Loucy (cell line): ENCODE results near the gene PPL.
A peak's percentile ranks its signal among the peaks of the same experiment; 100 is the strongest.

ENCODE experiments used
- H2AFZ ChIP-seq: fragments of 200-600 bp; sonication (generic); 2 replicates; pipeline ENCODE4 v1.6.0; 2016; ENCODE audit warnings: antibody characterized with exemption, mild to moderate bottlenecking, low read length, moderate library complexity
- H3F3A ChIP-seq: fragments of 200-600 bp; 2 replicates; pipeline ENCODE4 v1.6.0; 2016; ENCODE audit warnings: antibody characterized with exemption, low read depth, mild to moderate bottlenecking
- H3K27me3 ChIP-seq: fragments of 200-600 bp; sonication (generic); 2 replicates; pipeline ENCODE4 v1.6.1; 2014; ENCODE audit warnings: low read length, mild to moderate bottlenecking; ENCODE audit not compliant: insufficient read depth, poor library complexity, severe bottlenecking
- H3K36me3 ChIP-seq: fragments of 200-600 bp; sonication (generic); 2 replicates; pipeline ENCODE4 v1.6.1; 2016; ENCODE audit warnings: low read length; ENCODE audit not compliant: insufficient read depth
- H3K4me1 ChIP-seq: fragments of 200-600 bp; sonication (generic); 2 replicates; pipeline ENCODE4 v1.5.1; 2014; ENCODE audit warnings: low read length, mild to moderate bottlenecking; ENCODE audit not compliant: insufficient read depth, poor library complexity, severe bottlenecking
- H3K4me2 ChIP-seq: fragments of 200-600 bp; sonication (generic); 2 replicates; pipeline ENCODE4 v1.6.0; 2014; ENCODE audit warnings: antibody characterized with exemption, low read length, low read depth, mild to moderate bottlenecking; ENCODE audit not compliant: poor library complexity, severe bottlenecking
- H3K4me3 ChIP-seq: fragments of 200-600 bp; sonication (generic); 2 replicates; pipeline ENCODE4 v1.5.1; 2014; ENCODE audit warnings: low read length, mild to moderate bottlenecking, mixed read lengths; ENCODE audit not compliant: poor library complexity, severe bottlenecking
- H3K79me2 ChIP-seq: fragments of 200-600 bp; sonication (generic); 2 replicates; pipeline ENCODE4 v1.6.1; 2014; ENCODE audit warnings: low read length; ENCODE audit not compliant: insufficient read depth
- H3K9ac ChIP-seq: fragments of 200-600 bp; sonication (generic); 2 replicates; pipeline ENCODE4 v1.6.0; 2014; ENCODE audit warnings: mild to moderate bottlenecking, low read depth, low read length, moderate library complexity; ENCODE audit not compliant: poor library complexity, severe bottlenecking
- H3K9me2 ChIP-seq: fragments of 200-600 bp; sonication (generic); replicated peaks from 2 replicates; pipeline ENCODE4 v1.6.1; 2016; ENCODE audit warnings: low read depth, low read length, mixed read lengths
- H3K9me3 ChIP-seq: fragments of 200-600 bp; sonication (generic); 2 replicates; pipeline ENCODE4 v1.6.1; 2014; ENCODE audit warnings: mild to moderate bottlenecking, antibody characterized with exemption, low read length, low read depth; ENCODE audit not compliant: insufficient read depth
- H4K20me1 ChIP-seq: fragments of 200-600 bp; sonication (generic); 2 replicates; pipeline ENCODE4 v1.6.0; 2014; ENCODE audit warnings: antibody characterized with exemption, low read length, mild to moderate bottlenecking; ENCODE audit not compliant: insufficient read depth, poor library complexity, severe bottlenecking
- EZH2phosphoT487 ChIP-seq: fragments of 200-600 bp; IDR thresholded peaks from 2 replicates; pipeline ENCODE4 v1.6.1; 2018; ENCODE audit warnings: antibody characterized with exemption, mild to moderate bottlenecking, moderate library complexity, borderline replicate concordance
- TF ChIP-seq, protein P1 (sequence below): fragments of 200-600 bp; sonication (generic); conservative IDR thresholded peaks from 2 replicates; pipeline ENCODE4 v1.5.1; 2014; ENCODE audit warnings: mild to moderate bottlenecking, antibody characterized with exemption, low read length

PPL gene

DNA sequence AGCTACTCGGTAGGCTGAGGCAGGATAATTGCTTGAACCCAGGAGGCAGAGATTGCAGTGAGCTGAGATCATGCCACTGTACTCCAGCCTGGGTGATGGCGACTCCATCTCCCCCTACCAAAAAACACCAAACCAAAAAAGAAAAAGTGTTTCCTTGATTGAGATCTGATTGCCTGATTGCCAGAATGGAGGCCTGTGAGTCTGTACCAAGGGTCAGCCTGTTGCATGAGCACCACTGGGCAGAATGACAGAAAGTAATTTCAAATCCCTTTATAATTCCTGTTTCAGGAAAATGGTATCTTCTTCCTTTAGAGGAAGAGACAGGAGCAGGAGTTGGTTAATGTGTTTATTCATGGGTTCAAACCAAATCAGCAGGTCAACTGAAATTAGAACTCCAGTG is 81.1 kb downstream of the PPL start:
- Histone ChIP-seq H3K27me3 (no peaks in the 10 kb centered on the region), H3K36me3 (peaks cover 39% of the 10 kb centered on the region; the same call in 1 of the 2 replicates), H3K9me3 (no peaks in the 10 kb centered on the region), H2AFZ (no peak overlapping the region), H3K4me1 (peaks cover 8% of the 10 kb centered on the region), H3F3A (no peaks in the 10 kb centered on the region), H3K4me3 (no peak overlapping the region), H4K20me1 (peaks cover under 1% of the 10 kb centered on the region), H3K9me2 (no peaks in the 10 kb centered on the region), H3K9ac (no peak overlapping the region), H3K79me2 (peaks cover 21% of the 10 kb centered on the region), H3K4me2 (no peak overlapping the region)
- no peak for TF ChIP-seq EZH2phosphoT487
- TF ChIP-seq, protein P1, sequence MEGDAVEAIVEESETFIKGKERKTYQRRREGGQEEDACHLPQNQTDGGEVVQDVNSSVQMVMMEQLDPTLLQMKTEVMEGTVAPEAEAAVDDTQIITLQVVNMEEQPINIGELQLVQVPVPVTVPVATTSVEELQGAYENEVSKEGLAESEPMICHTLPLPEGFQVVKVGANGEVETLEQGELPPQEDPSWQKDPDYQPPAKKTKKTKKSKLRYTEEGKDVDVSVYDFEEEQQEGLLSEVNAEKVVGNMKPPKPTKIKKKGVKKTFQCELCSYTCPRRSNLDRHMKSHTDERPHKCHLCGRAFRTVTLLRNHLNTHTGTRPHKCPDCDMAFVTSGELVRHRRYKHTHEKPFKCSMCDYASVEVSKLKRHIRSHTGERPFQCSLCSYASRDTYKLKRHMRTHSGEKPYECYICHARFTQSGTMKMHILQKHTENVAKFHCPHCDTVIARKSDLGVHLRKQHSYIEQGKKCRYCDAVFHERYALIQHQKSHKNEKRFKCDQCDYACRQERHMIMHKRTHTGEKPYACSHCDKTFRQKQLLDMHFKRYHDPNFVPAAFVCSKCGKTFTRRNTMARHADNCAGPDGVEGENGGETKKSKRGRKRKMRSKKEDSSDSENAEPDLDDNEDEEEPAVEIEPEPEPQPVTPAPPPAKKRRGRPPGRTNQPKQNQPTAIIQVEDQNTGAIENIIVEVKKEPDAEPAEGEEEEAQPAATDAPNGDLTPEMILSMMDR = no peak

DNA sequence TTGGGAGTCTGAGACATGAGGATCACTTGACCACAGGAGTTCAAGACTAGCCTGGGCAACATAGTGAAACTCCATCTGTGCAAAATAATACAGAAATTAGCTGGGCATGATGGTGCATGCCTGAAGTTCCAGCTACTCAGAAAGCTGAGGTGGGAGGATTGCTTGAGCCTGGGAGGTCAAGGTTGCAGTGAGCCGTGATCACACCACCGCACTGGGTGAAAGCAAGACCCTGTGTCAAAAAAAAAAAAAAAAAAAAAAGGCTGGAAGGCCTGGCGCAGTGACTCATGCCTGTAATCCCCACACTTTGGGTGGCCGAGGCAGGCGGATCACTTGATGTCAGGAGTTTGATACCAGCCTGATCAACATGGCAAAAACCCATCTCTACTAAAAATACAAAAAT is 81.6 kb downstream of the PPL start:
- H3K4me2 ChIP-seq = no peak overlapping the region
- H3K9me3 ChIP-seq = no peaks in the 10 kb centered on the region
- no peak overlapping the region for H3K9ac ChIP-seq
- H4K20me1 ChIP-seq = peaks cover 5% of the 10 kb centered on the region
- no peak overlapping the region for H3K4me3 ChIP-seq
- no peak overlapping the region for H2AFZ ChIP-seq
- TF ChIP-seq, protein P1 = no peak
- TF ChIP-seq EZH2phosphoT487 = no peak
- no peaks in the 10 kb centered on the region for H3K27me3 ChIP-seq
- peaks cover 35% of the 10 kb centered on the region; the same call in 1 of the 2 replicates for H3K36me3 ChIP-seq
- H3K9me2 ChIP-seq = no peaks in the 10 kb centered on the region
- H3K4me1 ChIP-seq = peaks cover 12% of the 10 kb centered on the region
- peaks cover 26% of the 10 kb centered on the region for H3K79me2 ChIP-seq
- no peaks in the 10 kb centered on the region for H3F3A ChIP-seq

DNA sequence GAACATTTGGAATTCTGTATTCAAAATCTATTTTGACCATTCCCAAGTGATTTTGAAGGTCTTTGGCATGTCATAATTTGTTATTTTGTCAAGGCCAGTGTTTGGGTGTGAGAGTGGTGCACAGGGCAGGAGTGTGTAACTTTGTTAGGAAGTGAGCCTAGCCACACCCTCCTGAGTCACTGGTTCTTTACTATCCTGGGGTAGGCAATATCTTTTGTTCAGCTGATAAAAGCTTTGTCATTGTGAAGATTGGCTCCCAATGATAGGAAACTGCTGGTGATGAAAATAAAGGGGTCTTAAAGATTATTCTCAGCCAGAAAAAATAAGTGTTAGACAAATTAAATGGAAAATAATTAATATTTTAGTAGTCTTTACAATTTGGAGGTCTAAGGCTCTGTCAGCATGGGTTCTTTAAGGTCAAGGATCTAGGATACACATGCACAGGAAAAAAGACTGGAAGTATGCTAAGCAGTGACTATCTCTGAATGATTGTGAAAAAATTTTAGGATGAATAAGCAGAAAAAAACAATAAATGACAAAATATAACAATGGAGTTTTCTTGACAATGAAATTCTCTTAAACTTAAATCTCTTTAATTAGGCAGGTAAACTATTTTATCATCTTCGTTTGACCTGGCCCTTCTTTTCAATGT is 84.6 kb downstream of the PPL start:
- Histone ChIP-seq H3K9me3 (no peaks in the 10 kb centered on the region), H3K9me2 (no peaks in the 10 kb centered on the region), H3K9ac (no peak overlapping the region), H3K4me3 (peak overlapping the region; percentile 38), H2AFZ (no peak overlapping the region), H3F3A (no peaks in the 10 kb centered on the region), H4K20me1 (peaks cover 27% of the 10 kb centered on the region), H3K4me1 (peaks cover 20% of the 10 kb centered on the region), H3K4me2 (peak overlapping the region; percentile 79), H3K27me3 (no peaks in the 10 kb centered on the region), H3K79me2 (peaks cover 55% of the 10 kb centered on the region), H3K36me3 (peaks cover 9% of the 10 kb centered on the region; the same call in 1 of the 2 replicates)
- TF ChIP-seq EZH2phosphoT487 = no peak
- TF ChIP-seq, protein P1 = no peak
